ENCODE measurements around the gene NRAS. TPM values are rescaled to one million over a fixed set of nuclear protein-coding genes. Genes with fewer than 3 reads are reported as not detected.

Gene NRAS
- total and polyA plus RNA-seq, 7 donors, result 13.0 to 55.5 (median 16.1) TPM

GRCh38 chr1:114710360-114710759 lies 6.2 kb downstream of the NRAS start:
- peaks cover 8 to 85% (median 35%) of the 10 kb centered on the region in 4 donors for H3K36me3 ChIP-seq
- intact Hi-C loops (cut with DNase I), result loop anchor here (5.0 kb wide), 1 partner anchor 203 kb away; no protein-coding TSS in a partner anchor

GRCh38 chr1:114707604-114708003 lies 9.0 kb downstream of the NRAS start:
- no peak for DNase-seq
- Histone ChIP-seq H3K4me1 (no peaks in the 10 kb centered on the region), H3K27me3 (no peaks in the 10 kb centered on the region), H3K4me3 (no peak overlapping the region), H3K27ac (no peak overlapping the region), H3K36me3 (peaks cover 8 to 72% (median 33%) of the 10 kb centered on the region in 4 donors), H3K9me3 (no peaks in the 10 kb centered on the region)
- 89 to 92% methylated on average over 2 of the region's 2 CpGs for WGBS, 2 donors
- intact Hi-C loops (cut with DNase I), result no loop called here
- no peak for TF ChIP-seq EP300 (IDR thresholded peaks at IDR 0.05)
- TF ChIP-seq CTCF (IDR thresholded peaks at IDR 0.05), result no peak
- TF ChIP-seq POLR2AphosphoS5 (IDR thresholded peaks at IDR 0.05), result no peak
- no peak for TF ChIP-seq POLR2A (IDR thresholded peaks at IDR 0.05)

More at GRCh38 chr1:114710360-114710759, 6.2 kb downstream of the NRAS start:
- 94 to 97% methylated on average over 3 of the region's 3 CpGs for WGBS, 2 donors
- Histone ChIP-seq H3K9me3 (no peaks in the 10 kb centered on the region), H3K4me3 (no peak overlapping the region), H3K4me1 (peaks cover 0 to 11% (median 7%) of the 10 kb centered on the region in 4 donors), H3K27me3 (no peaks in the 10 kb centered on the region), H3K27ac (no peak overlapping the region)
- no peak for DNase-seq
- TF ChIP-seq POLR2AphosphoS5 (IDR thresholded peaks at IDR 0.05) (no peak), EP300 (IDR thresholded peaks at IDR 0.05) (no peak), POLR2A (IDR thresholded peaks at IDR 0.05) (no peak), CTCF (IDR thresholded peaks at IDR 0.05) (no peak)

GRCh38 chr1:114703242-114703641 lies 13.3 kb downstream of the NRAS start:
- WGBS, 2 donors, result 93 to 94% methylated on average over 1 of the region's 1 CpG
- intact Hi-C loops (cut with DNase I), result no loop called here
- no peak for DNase-seq
- H3K36me3 ChIP-seq, result peaks cover 7 to 31% (median 15%) of the 10 kb centered on the region in 4 donors
- no peaks in the 10 kb centered on the region for H3K27me3 ChIP-seq
- no peaks in the 10 kb centered on the region for H3K9me3 ChIP-seq
- no peak overlapping the region for H3K27ac ChIP-seq
- H3K4me3 ChIP-seq, result no peak overlapping the region
- no peaks in the 10 kb centered on the region for H3K4me1 ChIP-seq
- TF ChIP-seq EP300 (IDR thresholded peaks at IDR 0.05) (no peak), POLR2A (IDR thresholded peaks at IDR 0.05) (no peak), CTCF (IDR thresholded peaks at IDR 0.05) (no peak), POLR2AphosphoS5 (IDR thresholded peaks at IDR 0.05) (no peak)

- WGBS, 2 donors, result 89 to 92% methylated on average over 5 of the region's 5 CpGs
- intact Hi-C loops (cut with DNase I), result no loop called here
- TF ChIP-seq CTCF (IDR thresholded peaks at IDR 0.05), result no peak
- no peak for TF ChIP-seq EP300 (IDR thresholded peaks at IDR 0.05)
- TF ChIP-seq POLR2A (IDR thresholded peaks at IDR 0.05), result no peak
- no peak for TF ChIP-seq POLR2AphosphoS5 (IDR thresholded peaks at IDR 0.05)
- H3K4me1 ChIP-seq, result no peaks in the 10 kb centered on the region
- no peaks in the 10 kb centered on the region for H3K9me3 ChIP-seq
- H3K4me3 ChIP-seq, result no peak overlapping the region
- no peaks in the 10 kb centered on the region for H3K27me3 ChIP-seq
- H3K36me3 ChIP-seq, result peaks cover 2 to 26% (median 10%) of the 10 kb centered on the region in 4 donors
- DNase-seq, result no peak
- H3K27ac ChIP-seq, result no peak overlapping the region
Measured at GRCh38 chr1:114702737-114703136, 13.8 kb downstream of the NRAS start.

- intact Hi-C loops (cut with DNase I), result no loop called here
- Histone ChIP-seq H3K27ac (no peak overlapping the region), H3K27me3 (no peaks in the 10 kb centered on the region), H3K4me1 (no peaks in the 10 kb centered on the region), H3K36me3 (peaks cover 0 to 18% (median 3%) of the 10 kb centered on the region in 4 donors), H3K4me3 (no peak overlapping the region), H3K9me3 (no peaks in the 10 kb centered on the region)
- WGBS, 2 donors, result 52 to 79% methylated on average over 2 of the region's 2 CpGs
- no peak for TF ChIP-seq POLR2AphosphoS5 (IDR thresholded peaks at IDR 0.05)
- no peak for TF ChIP-seq CTCF (IDR thresholded peaks at IDR 0.05)
- no peak for TF ChIP-seq POLR2A (IDR thresholded peaks at IDR 0.05)
- no peak for TF ChIP-seq EP300 (IDR thresholded peaks at IDR 0.05)
- no peak for DNase-seq
Measured at GRCh38 chr1:114701931-114702330, 14.6 kb downstream of the NRAS start.

Data from sigmoid colon (tissue), 7 donors.